H4 (cell line): Measurements from ENCODE around the gene ICA1. TPM values are rescaled to one million over a fixed set of nuclear protein-coding genes. Genes with fewer than 3 reads are reported as not detected.
"Not testable (repeated sequence)": the region's sequence is repeated elsewhere in the genome, so short reads cannot be mapped to it uniquely, and the experiment has no call there.

Experiments used
- DNase-seq: peaks from one replicate; pipeline ENCODE4 v3.0.0-alpha.2; 2015; ENCODE audit warnings: low spot score
- total RNA-seq: library from RNA; depleted of rRNA; stranded (reverse); fragments of >200 nt; shearing (Covaris generic); gene quantifications from 2 replicates; pipeline ENCODE4 v1.2.3, GENCODE V29; 2014

ICA1 gene
- total RNA-seq, 1 experiment from 2014 or later: 6.4 TPM

- DNase-seq: no peak
Observed at GRCh38 chr7:8263048-8263447, 1.1 kb upstream of the ICA1 start.

GRCh38 chr7:8260871-8261694 lies 884 bp downstream of the ICA1 start:
- DNase-seq: no peak

GRCh38 chr7:8259586-8260222 lies 2.3 kb downstream of the ICA1 start:
- DNase-seq: no peak

DNA sequence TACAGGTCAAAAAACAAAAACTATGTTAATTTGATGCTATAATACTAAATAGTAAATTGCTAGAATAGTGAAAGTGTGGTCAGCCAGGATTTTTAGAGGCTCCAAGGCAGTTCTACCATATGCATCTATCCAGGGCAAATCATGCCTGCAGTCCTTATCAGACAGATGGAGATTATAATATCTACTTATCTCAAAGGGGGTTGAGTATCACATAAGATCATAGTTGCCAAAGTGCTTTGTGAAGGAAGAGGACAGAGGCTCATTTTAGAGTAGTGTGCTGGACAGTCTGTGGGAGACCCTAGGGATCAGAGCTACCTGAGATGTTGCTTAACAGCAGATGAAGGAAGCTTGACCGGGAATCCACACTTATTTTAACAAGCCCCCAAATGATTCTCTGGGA lies 3.2 kb downstream of the ICA1 start:
- DNase-seq: no peak

GRCh38 chr7:8258166-8258565 lies 3.8 kb downstream of the ICA1 start:
- DNase-seq: no peak

DNA sequence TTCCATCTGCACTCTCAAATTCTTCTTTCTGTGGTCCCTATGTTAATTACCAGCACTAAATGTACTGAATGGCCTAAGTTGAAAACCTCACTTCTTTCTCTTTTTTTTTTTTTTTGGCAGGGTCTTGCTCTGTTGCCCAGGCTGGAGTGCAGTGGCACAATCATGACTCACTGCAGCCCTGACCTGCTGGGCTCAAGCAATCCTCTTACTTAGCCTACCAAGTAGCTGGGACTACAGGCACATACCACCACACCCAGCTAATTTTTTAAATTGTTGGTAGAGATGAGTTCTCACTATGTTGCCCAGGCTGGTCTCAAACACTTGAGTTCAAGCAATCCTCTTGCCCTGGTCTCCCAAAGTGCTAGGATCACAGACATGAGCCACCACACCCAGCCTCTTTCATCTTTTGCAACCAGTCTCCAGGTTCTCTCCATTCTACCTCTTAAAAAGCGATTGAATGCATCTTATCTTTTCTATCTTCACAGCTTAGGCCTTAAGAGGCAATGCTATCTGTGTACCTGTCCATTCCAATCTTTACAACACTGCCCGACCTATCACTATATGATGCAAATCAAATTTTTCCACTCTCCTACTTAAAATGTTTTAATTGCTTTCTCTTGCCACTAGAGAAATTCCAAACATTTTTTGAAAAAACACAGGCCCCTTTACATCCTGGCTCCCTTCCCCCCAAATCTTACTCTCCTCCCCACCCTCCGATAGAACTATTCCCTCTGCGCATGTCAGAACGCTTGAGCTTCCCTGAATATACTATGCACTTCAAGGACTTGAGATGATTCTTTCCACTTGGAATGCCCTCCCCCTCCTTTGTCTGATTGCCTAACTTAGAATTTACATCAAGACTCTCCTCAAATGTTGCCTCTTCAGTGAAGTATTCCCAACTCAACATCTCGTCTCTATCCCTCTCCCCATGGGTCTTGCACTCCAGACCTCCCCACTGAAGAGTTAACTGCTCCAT lies 6.0 kb downstream of the ICA1 start:
- no peak for DNase-seq

DNA sequence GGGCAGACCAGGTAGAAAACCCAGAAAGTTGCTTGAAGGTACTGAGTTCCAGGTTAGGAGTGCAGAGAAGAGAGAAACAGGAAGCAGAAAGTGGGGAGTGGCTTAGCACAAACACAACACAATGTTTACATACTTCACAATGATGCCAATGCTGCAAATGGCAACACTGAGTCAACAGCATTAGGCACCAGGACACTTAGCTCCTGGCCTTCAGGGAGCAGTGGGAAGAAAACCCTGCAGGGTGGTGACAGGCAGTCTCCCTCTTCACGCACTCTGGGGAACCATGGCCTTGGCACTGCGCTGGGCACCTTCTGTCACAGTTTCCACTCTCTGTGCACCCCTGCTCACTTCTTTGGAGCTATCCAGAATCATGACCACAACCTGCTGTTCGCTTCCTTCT lies 7.3 kb downstream of the ICA1 start:
- DNase-seq: no peak

DNA sequence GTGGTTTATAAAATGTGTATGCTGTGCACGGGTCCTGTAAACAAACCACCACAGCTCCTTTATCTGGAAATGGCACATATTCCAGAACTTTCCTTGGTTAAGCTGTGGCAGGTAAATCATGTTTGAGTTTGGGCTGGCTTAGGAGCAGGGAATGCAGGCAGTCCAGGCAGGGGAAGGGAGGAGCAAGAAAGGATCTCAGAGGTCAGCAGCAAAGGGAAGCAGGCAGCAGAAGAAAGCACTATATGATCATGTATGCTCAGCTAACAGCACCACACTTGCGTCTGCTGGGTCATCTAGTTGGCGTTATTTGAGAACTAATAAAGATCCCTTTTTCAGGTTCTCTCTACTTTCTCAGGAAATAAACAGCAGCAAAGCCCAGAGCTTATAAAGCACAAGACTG lies 7.8 kb downstream of the ICA1 start:
- DNase-seq: no peak

- no peak for DNase-seq
Observed at GRCh38 chr7:8251195-8251594, 10.8 kb downstream of the ICA1 start.

DNA sequence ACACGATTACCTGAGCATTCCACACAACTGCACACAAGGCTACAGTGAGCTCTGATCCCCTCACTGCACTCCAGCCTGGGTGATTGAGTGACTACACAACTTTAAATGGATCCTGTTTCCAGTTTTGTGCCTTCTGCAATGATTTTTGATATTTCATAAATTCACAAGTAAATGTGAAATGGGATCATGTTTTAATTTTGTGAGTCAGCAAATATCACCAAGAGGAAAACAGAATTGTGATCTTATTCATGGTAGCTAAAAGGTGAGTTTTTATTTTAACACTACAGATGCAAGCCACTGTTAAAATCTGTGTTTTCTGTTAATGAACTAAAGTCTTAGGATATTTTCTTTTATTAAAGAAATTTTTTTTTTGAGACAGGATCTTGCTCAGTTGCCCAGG lies 11.4 kb downstream of the ICA1 start:
- DNase-seq: no peak

DNA sequence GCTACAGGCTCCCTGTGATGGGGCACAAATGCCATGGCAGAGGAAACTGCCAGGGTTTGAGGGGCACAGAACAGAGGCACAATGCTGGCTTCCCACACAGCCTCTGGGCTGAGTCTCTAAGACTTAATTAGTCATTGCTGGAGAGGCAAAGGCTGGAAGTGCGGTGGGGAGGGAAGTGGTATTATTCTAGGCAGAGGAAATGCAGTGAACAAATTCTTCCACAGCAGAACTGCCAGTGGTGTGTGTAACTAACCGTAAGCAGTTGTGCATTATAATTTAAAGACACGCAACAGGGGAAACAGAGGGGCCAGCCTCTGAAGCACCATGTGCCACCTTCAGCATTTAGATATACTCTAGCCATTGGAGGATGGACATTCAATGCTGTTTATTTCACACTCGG lies 12.8 kb downstream of the ICA1 start:
- DNase-seq: no peak

- no peak for DNase-seq
Observed at GRCh38 chr7:8246020-8246419, 15.9 kb downstream of the ICA1 start.

DNA sequence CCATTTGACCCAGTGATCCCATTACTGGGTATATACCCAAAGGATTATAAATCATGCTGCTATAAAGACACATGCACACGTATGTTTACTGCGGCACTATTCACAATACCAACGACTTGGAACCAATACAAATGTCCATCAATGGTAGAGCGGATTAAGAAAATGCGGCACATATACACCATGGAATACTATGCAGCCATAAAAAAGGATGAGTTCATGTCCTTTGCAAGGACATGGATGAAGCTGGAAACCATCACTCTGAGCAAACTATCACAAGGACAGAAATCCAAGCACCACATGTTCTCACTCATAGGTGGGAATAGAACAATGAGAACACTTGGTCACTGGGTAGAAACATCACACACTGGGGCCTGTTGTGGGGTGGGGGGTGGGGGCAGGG lies 16.9 kb downstream of the ICA1 start:
- not testable (repeated sequence) for DNase-seq

DNA sequence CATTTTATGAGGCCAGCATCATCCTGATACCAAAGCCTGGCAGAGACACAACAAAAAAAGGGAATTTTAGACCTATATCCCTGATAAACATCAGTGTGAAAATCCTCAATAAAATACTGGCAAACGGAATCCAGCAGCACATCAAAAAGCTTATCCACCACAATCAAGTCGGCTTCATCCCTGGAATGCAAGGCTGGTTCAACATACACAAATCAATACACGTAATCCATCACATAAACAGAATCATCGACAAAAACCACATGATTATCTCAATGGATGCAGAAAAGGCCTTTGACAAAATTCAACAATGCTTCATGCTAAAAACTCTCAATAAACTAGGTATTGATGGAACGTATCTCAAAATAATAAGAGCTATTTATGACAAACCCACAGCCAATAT lies 18.9 kb downstream of the ICA1 start:
- DNase-seq: not testable (repeated sequence)

DNA sequence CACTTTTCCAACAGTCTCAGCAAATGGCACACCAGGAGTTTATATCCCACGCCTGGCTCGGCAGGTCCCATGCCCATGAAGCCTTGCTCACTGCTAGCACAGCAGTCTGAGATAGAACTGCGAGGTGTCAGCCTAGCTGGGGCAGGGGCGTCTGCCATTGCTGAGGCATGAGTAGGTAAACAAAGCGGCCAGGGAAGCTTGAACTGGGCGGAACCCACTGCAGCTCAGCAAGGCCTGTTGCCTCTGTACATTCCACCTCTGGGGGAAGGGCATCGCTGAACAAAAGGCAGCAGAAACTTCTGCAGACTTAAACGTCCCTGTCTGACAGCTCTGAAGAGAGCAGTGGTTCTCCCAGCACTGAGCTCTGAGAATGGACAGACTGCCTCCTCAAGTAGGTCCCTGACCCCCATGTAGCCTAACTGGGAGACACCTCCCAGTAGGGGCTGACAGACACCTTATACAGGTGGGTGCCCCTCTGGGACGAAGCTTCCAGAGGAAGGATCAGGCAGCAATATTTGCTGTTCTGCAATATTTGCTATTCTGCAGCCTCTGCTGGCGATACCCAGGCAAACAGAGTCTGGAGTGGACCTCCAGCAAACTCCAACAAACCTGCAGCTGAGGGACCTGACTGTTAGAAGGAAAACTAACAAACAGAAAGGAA lies 22.1 kb downstream of the ICA1 start:
- not testable (repeated sequence) for DNase-seq

DNA sequence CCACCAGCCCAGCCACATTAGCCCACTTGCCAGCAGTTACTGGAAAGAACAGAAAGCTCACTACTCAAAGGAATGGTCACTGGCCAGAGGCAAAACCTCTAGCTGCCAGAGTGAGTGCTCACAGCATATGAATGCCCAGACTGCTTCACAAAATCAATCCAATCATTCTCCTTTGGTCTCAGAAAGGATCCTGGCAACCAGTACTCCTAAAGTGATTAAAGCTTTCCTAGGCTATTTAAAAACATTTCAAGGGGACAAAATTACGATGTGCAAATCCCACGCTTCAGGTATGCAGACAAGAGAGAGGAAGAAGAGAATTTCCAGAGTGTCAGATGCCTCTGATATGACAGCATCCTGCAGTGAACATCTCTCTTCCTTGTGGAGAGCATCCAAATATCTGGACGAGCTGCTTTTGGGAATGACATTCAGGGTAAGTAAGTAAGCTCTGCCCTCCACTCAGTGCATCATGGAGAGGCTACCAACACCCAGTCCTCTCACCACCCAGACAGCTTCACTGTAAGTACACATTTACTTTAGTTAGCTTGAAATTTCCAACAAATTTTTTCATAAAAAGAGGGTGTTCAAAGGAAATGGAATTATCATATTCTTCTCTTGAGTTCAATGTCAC lies 25.1 kb downstream of the ICA1 start:
- no peak for DNase-seq

- DNase-seq: no peak
Observed at GRCh38 chr7:8232999-8233847, 28.7 kb downstream of the ICA1 start.

DNA sequence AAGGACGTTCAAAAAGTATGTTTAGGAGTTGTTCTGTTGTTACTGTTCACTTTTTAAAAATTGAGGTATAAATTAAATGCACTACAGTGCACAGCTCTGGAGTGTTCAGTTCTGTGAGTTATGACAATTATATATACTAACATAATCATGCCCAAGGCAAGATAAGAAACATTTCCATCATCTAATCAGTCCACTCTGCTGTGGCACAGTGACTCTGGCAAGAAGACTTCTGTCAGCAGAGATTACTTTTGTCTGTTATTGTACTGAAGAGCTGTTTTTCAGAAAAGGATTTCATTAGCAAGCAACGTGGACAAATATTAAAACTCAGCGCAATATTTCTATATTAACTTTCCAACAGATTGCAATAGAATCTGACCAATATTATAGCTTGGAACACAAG lies 32.0 kb downstream of the ICA1 start:
- DNase-seq: no peak

DNA sequence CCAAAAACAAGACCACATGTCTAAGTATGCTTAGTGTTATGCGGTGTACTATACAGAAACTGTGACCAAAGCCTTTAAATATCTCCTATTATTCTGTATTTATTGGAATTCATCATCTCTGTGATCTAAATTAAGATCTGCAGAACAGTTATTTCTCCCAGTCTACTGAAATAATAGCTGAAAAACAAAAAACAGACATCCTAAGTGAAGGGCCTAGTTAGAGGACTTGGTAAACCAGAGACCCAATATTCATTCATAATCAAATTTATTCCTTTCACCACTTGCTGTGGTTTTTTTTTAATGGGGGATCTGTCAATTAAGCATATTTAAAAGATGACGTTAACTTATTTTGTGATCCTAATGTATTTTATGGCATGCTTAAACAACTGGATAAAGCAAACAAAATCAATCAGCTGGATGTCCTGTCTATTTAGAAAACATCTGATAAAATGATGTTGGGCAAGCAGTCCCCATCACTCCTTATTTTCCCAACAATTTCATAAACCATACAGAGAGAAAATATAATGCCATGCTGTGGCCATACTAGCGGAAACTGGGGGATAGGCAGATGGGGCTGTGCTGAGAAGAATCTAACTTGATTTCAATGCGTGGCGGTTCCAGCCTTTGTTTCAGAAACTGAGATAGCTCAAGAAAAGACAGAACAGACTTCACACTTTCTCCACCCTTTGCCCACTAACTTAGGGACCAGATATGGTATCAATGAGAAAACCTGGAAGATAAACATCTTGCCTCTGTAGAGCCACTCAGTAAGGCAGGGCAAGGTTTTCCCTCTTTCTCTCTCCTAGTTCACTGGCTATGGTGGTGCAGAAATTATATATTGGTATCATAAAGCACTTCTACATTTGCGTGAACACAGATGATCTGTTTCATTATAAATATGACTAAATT lies 32.9 kb downstream of the ICA1 start:
- DNase-seq: no peak
